Measurements from ENCODE around the gene NAT10.

The NAT10 gene

DNA sequence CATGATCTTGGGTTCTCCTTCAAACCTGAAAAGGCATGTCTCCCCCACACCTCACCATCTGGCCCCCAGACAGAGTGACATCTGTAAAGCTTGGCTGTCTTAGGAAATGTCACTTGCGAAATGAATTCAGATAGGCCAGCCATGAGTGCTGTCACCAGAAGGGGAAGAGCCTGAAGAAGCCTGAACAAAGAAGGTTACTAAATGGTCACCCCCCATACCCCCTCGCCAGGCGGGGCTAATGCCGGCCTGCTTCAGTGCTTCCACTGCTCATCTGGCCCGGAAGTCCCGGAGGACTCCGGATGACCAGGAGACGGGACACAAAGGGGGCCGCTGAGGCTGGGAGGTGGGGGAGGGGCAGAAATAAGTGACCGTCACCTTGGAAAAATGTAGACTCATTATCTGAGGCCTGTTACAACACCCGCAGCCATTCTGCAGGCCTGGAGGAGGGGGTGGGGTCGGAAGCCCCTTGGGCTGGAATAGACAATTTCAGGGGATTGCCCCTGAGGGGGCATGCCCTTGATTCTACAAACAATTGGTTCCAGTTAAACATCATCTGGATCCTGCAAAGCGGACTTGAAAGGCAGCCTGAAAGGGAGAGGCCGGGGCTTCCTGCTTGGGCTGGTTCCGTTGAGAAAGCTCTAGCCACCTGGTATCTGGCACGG lies 43.2 kb downstream of the NAT10 start:
- Histone ChIP-seq H3K4me3 (no peak overlapping the region), H3K27ac (no peak overlapping the region), H3K9me3 (ENCODE audit: low read depth, low read length) (no peaks in the 10 kb centered on the region), H3K9ac (ENCODE audit: insufficient read length) (no peak overlapping the region), H3K36me3 (ENCODE audit: insufficient read depth, low read length) (peaks cover 89% of the 10 kb centered on the region)
- TF ChIP-seq FOXP2 (optimal IDR thresholded peaks at IDR 0.05; ENCODE audit: control extremely low read depth, extremely low read length, insufficient read depth) (no peak), POLR2AphosphoS5 (IDR thresholded peaks at IDR 0.05; ENCODE audit: borderline replicate concordance, low read depth, low read length) (no peak), EZH2 (IDR thresholded peaks at IDR 0.05) (no peak)
- DNase-seq (ENCODE audit: low read depth, low spot score): no peak

DNA sequence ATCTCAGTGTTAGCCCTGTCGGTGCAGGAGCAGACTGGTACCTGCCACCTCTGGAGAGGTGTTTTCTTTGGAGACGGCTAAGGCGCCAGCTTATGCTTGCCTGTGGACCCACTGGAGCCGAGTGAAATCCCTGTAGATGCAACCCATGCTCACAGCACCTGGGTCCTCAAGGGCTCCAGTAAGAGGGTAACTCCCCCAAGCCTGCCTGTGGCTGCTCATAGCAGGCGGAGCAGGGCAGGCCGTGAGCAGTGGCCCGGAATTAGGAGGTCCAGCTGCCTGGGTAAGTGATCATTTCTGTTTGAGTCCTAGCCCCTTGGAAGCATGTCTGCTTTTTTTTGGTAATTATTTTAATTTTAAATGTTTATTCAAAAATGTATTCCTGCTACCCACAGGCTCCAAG lies 43.8 kb downstream of the NAT10 start:
- no peak overlapping the region; the same call in 1 of the 2 replicates for H3K27ac ChIP-seq
- DNase-seq (ENCODE audit: low read depth, low spot score): no peak
- peaks cover 88% of the 10 kb centered on the region for H3K36me3 ChIP-seq (ENCODE audit: insufficient read depth, low read length)
- TF ChIP-seq EZH2 (IDR thresholded peaks at IDR 0.05) (no peak), FOXP2 (optimal IDR thresholded peaks at IDR 0.05; ENCODE audit: control extremely low read depth, extremely low read length, insufficient read depth) (no peak), POLR2AphosphoS5 (IDR thresholded peaks at IDR 0.05; ENCODE audit: borderline replicate concordance, low read depth, low read length) (no peak)
- H3K9me3 ChIP-seq (ENCODE audit: low read depth, low read length): no peaks in the 10 kb centered on the region
- no peak overlapping the region for H3K4me3 ChIP-seq
- no peak overlapping the region for H3K9ac ChIP-seq (ENCODE audit: insufficient read length)

- Histone ChIP-seq H3K9ac (ENCODE audit: insufficient read length) (no peak overlapping the region), H3K4me3 (no peak overlapping the region), H3K27ac (no peak overlapping the region), H3K36me3 (ENCODE audit: insufficient read depth, low read length) (peaks cover 87% of the 10 kb centered on the region), H3K9me3 (ENCODE audit: low read depth, low read length) (no peaks in the 10 kb centered on the region)
- TF ChIP-seq FOXP2 (optimal IDR thresholded peaks at IDR 0.05; ENCODE audit: control extremely low read depth, extremely low read length, insufficient read depth) (no peak), POLR2AphosphoS5 (IDR thresholded peaks at IDR 0.05; ENCODE audit: borderline replicate concordance, low read depth, low read length) (no peak), EZH2 (IDR thresholded peaks at IDR 0.05) (no peak)
- no peak for DNase-seq (ENCODE audit: low read depth, low spot score)
Measured at GRCh38 chr11:34149786-34150185, 44.4 kb downstream of the NAT10 start.

GRCh38 chr11:34150494-34151151 lies 45.2 kb downstream of the NAT10 start:
- peak overlapping the region; percentile 59; the same call in 1 of the 2 replicates for H3K27ac ChIP-seq
- TF ChIP-seq EZH2 (IDR thresholded peaks at IDR 0.05): no peak
- TF ChIP-seq POLR2AphosphoS5 (IDR thresholded peaks at IDR 0.05; ENCODE audit: borderline replicate concordance, low read depth, low read length): no peak
- no peak for TF ChIP-seq FOXP2 (optimal IDR thresholded peaks at IDR 0.05; ENCODE audit: control extremely low read depth, extremely low read length, insufficient read depth)
- no peak overlapping the region for H3K9ac ChIP-seq (ENCODE audit: insufficient read length)
- H3K9me3 ChIP-seq (ENCODE audit: low read depth, low read length): no peaks in the 10 kb centered on the region
- H3K4me3 ChIP-seq: no peak overlapping the region
- peaks cover 78% of the 10 kb centered on the region for H3K36me3 ChIP-seq (ENCODE audit: insufficient read depth, low read length)
- no peak for DNase-seq (ENCODE audit: low read depth, low spot score)

DNA sequence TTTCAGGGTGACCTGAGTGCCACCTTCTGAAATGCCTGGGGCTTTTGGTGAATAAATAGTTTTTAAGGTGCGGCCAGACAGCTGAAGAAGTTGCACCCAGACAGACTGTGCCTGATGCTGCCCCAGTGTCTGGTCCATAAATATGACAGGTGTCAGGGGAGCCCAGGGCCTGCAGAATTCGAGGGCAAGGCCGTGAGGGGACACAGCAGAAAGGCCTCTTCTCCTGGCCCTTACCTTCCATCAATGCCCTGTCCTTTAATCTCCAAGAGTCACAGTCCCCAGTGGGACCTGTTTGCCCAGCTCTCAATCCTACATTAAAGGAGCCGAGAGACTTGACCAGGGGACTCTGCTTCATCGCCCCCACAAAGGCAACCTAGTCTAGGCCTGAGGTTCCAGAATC lies 45.7 kb downstream of the NAT10 start:
- Histone ChIP-seq H3K4me3 (no peak overlapping the region), H3K27ac (no peak overlapping the region; the same call in none of the 2 replicates), H3K9me3 (ENCODE audit: low read depth, low read length) (no peaks in the 10 kb centered on the region), H3K36me3 (ENCODE audit: insufficient read depth, low read length) (peaks cover 73% of the 10 kb centered on the region), H3K9ac (ENCODE audit: insufficient read length) (no peak overlapping the region)
- TF ChIP-seq FOXP2 (optimal IDR thresholded peaks at IDR 0.05; ENCODE audit: control extremely low read depth, extremely low read length, insufficient read depth) (no peak), POLR2AphosphoS5 (IDR thresholded peaks at IDR 0.05; ENCODE audit: borderline replicate concordance, low read depth, low read length) (no peak), EZH2 (IDR thresholded peaks at IDR 0.05) (no peak)
- DNase-seq (ENCODE audit: low read depth, low spot score): no peak

DNA sequence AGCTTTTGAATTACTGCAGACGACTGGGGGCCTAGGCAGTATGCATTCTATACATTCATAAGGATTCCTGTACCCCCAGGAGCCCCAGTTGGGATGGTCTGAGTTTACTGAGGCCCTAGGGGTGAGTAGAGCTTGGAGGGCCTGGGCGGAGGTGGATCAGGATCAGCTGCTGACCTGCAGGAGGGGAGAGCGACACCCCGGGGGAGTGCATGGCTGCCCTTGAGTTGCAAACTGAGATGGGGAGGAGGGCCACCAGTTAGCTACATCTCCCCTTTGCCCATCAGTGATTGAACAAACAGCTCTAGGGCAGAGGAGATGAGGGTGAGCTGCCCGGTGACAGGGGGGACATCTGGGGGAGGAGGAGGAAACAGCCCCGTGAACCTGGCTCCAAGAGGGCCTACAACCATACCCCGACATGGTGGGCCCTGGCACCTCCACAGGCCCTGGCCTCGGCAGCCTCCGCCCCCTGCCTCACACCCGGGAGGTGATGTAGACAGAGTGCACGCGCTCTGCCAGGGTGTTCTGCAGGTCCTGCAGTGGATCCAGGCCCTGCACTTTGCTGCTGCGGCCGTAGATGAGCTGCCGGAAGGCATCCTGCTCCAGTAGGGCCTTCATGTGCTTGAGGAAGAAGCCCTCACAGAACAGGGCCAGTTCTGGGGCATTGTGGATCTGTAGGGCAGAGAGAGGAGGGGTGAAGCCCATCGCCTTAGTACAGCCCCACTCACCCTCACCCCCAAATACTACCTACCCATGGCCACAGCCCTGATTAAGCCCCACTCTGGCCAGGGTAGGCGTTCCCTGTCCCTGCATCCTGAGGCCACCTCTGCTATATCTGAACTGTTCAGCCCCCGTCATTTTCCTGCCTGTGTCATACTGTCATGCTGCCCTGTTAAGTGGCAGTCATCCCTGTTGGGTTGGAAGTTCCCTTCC lies 46.8 kb downstream of the NAT10 start:
- Histone ChIP-seq H3K36me3 (ENCODE audit: insufficient read depth, low read length) (peaks cover 63% of the 10 kb centered on the region), H3K27ac (no peak overlapping the region), H3K9ac (ENCODE audit: insufficient read length) (no peak overlapping the region), H3K9me3 (ENCODE audit: low read depth, low read length) (no peaks in the 10 kb centered on the region), H3K4me3 (no peak overlapping the region)
- no peak for DNase-seq (ENCODE audit: low read depth, low spot score)
- TF ChIP-seq POLR2AphosphoS5 (IDR thresholded peaks at IDR 0.05; ENCODE audit: borderline replicate concordance, low read depth, low read length): no peak; the same call in 1 of the 2 replicates
- no peak for TF ChIP-seq EZH2 (IDR thresholded peaks at IDR 0.05)
- TF ChIP-seq FOXP2 (optimal IDR thresholded peaks at IDR 0.05; ENCODE audit: control extremely low read depth, extremely low read length, insufficient read depth): no peak

- Histone ChIP-seq H3K36me3 (ENCODE audit: insufficient read depth, low read length) (peaks cover 60% of the 10 kb centered on the region), H3K4me3 (no peak overlapping the region), H3K9me3 (ENCODE audit: low read depth, low read length) (no peaks in the 10 kb centered on the region), H3K27ac (no peak overlapping the region), H3K9ac (ENCODE audit: insufficient read length) (no peak overlapping the region)
- TF ChIP-seq FOXP2 (optimal IDR thresholded peaks at IDR 0.05; ENCODE audit: control extremely low read depth, extremely low read length, insufficient read depth): no peak
- no peak for DNase-seq (ENCODE audit: low read depth, low spot score)
Measured at GRCh38 chr11:34154059-34154875, 48.8 kb downstream of the NAT10 start.

Data from SK-N-MC (cell line).